H9 (cell line): ENCODE results near the gene ACAP1. TPM values are rescaled to one million over a fixed set of nuclear protein-coding genes. Genes with fewer than 3 reads are reported as not detected.

Source experiments
- DNase-seq: peaks from one replicate; pipeline ENCODE4 v3.0.0-alpha.2; 2017
- H2AFZ ChIP-seq: one replicate; pipeline ENCODE4 v1.6.1; 2013; ENCODE audit warnings: mild to moderate bottlenecking, low read length, control low read depth, moderate library complexity
- H2AK5ac ChIP-seq: 2 replicates; pipeline ENCODE4 v1.6.1; 2013; ENCODE audit warnings: low read length, control low read depth, mixed read lengths; ENCODE audit not compliant: insufficient read length
- H2BK120ac ChIP-seq: one replicate; pipeline ENCODE4 v1.6.1; 2013; ENCODE audit warnings: low read depth, mild to moderate bottlenecking, low read length, control low read depth, inconsistent platforms; ENCODE audit not compliant: poor library complexity, severe bottlenecking
- H2BK12ac ChIP-seq: 2 replicates; pipeline ENCODE4 v1.6.1; 2013; ENCODE audit warnings: low read length, control low read depth, mixed read lengths, low read depth; ENCODE audit not compliant: insufficient read length
- H2BK15ac ChIP-seq: 2 replicates; pipeline ENCODE4 v1.6.1; 2013; ENCODE audit warnings: low read depth, low read length, control low read depth
- H2BK20ac ChIP-seq: one replicate; pipeline ENCODE4 v1.6.1; 2013; ENCODE audit warnings: low read depth, mild to moderate bottlenecking, low read length, control low read depth, inconsistent platforms; ENCODE audit not compliant: poor library complexity, severe bottlenecking
- H2BK5ac ChIP-seq: 2 replicates; pipeline ENCODE4 v1.6.1; 2013; ENCODE audit warnings: low read length, control low read depth, mixed read lengths; ENCODE audit not compliant: insufficient read length
- H3K14ac ChIP-seq: 2 replicates; pipeline ENCODE4 v1.6.1; 2013; ENCODE audit warnings: low read length, control low read depth; ENCODE audit not compliant: insufficient read depth
- H3K18ac ChIP-seq: 2 replicates; pipeline ENCODE4 v1.6.1; 2013; ENCODE audit warnings: low read depth, mild to moderate bottlenecking, mixed read lengths, low read length, control low read depth; ENCODE audit not compliant: insufficient read length
- H3K23ac ChIP-seq: 2 replicates; pipeline ENCODE4 v1.6.1; 2013; ENCODE audit warnings: low read length, control low read depth, mixed read lengths, low read depth; ENCODE audit not compliant: insufficient read length
- H3K23me2 ChIP-seq: 2 replicates; pipeline ENCODE4 v1.6.1; 2013; ENCODE audit warnings: low read depth, mild to moderate bottlenecking, mixed read lengths, low read length, control low read depth; ENCODE audit not compliant: insufficient read length, poor library complexity, severe bottlenecking
- H3K27ac ChIP-seq: 2 replicates; pipeline ENCODE4 v1.5.1; 2013; ENCODE audit warnings: low read length, control low read depth, mixed read lengths, low read depth; ENCODE audit not compliant: insufficient read length
- H3K27me3 ChIP-seq: 2 replicates; pipeline ENCODE4 v1.6.1; 2013; ENCODE audit warnings: low read length, control low read depth, inconsistent platforms; ENCODE audit not compliant: insufficient read depth
- H3K4ac ChIP-seq: 2 replicates; pipeline ENCODE4 v1.6.1; 2013; ENCODE audit warnings: low read depth, mild to moderate bottlenecking, control low read depth, inconsistent platforms, low read length, moderate library complexity
- H3K4me1 ChIP-seq: 2 replicates; pipeline ENCODE4 v1.6.1; 2013; ENCODE audit warnings: low read length, control low read depth, inconsistent platforms; ENCODE audit not compliant: insufficient read depth
- H3K4me2 ChIP-seq: 2 replicates; pipeline ENCODE4 v1.6.1; 2013; ENCODE audit warnings: low read length, control low read depth, mixed read lengths; ENCODE audit not compliant: insufficient read length, insufficient read depth
- H3K56ac ChIP-seq: 2 replicates; pipeline ENCODE4 v1.6.1; 2013; ENCODE audit warnings: low read depth, mild to moderate bottlenecking, mixed read lengths, low read length, control low read depth; ENCODE audit not compliant: insufficient read length
- H3K79me1 ChIP-seq: 2 replicates; pipeline ENCODE4 v1.6.1; 2013; ENCODE audit warnings: low read depth, mild to moderate bottlenecking, moderate library complexity, low read length, control low read depth, inconsistent platforms; ENCODE audit not compliant: insufficient read depth, poor library complexity, severe bottlenecking
- H3K79me2 ChIP-seq: 2 replicates; pipeline ENCODE4 v1.6.1; 2013; ENCODE audit warnings: low read length, control low read depth, inconsistent platforms; ENCODE audit not compliant: insufficient read depth
- H3K9ac ChIP-seq: 2 replicates; pipeline ENCODE4 v1.6.1; 2013; ENCODE audit warnings: low read length, control low read depth, mixed read lengths; ENCODE audit not compliant: insufficient read length; ENCODE audit errors: extremely low read depth
- H3K9me3 ChIP-seq: one replicate; pipeline ENCODE4 v1.6.1; 2013; ENCODE audit warnings: low read depth, low read length, inconsistent platforms; ENCODE audit not compliant: control insufficient read depth
- H3T11ph ChIP-seq: one replicate; pipeline ENCODE4 v1.6.1; 2013; ENCODE audit warnings: mild to moderate bottlenecking, low read length, control low read depth, inconsistent platforms
- H4K20me1 ChIP-seq: one replicate; pipeline ENCODE4 v1.6.1; 2013; ENCODE audit not compliant: control insufficient read depth, insufficient read length, insufficient read depth
- H4K5ac ChIP-seq: 2 replicates; pipeline ENCODE4 v1.6.1; 2013; ENCODE audit warnings: low read depth, mild to moderate bottlenecking, mixed read lengths, low read length, control low read depth; ENCODE audit not compliant: insufficient read length
- H4K8ac ChIP-seq: replicated peaks from 2 replicates; pipeline ENCODE4 v1.6.1; 2013; ENCODE audit warnings: low read length, control low read depth, mixed read lengths, low read depth; ENCODE audit not compliant: insufficient read length
- H4K91ac ChIP-seq: 2 replicates; pipeline ENCODE4 v1.6.1; 2013; ENCODE audit warnings: low read depth, mild to moderate bottlenecking, moderate library complexity, mixed read lengths, low read length, control low read depth; ENCODE audit not compliant: insufficient read length
- H3K27ac Mint-ChIP-seq, 3 experiments: 2 replicates in 2 of 3; 3 replicates in 1 of 3; pipeline ENCODE4 v1.8.0; 2020 to 2021; ENCODE audit warnings: mixed read lengths in 3 of 3, mild to moderate bottlenecking in 1 of 3, moderate library complexity in 1 of 3
- H3K27me3 Mint-ChIP-seq: 2 replicates; pipeline ENCODE4 v1.8.0; 2021; ENCODE audit warnings: low read depth, mild to moderate bottlenecking, moderate library complexity, mixed read lengths
- H3K36me3 Mint-ChIP-seq, 3 experiments: 2 replicates in 2 of 3; 3 replicates in 1 of 3; pipeline ENCODE4 v1.8.0; 2020 to 2021; ENCODE audit warnings: low read depth in 3 of 3, mixed read lengths in 3 of 3; ENCODE audit not compliant: insufficient read depth in 1 of 3
- H3K4me1 Mint-ChIP-seq, 2 experiments: 2 replicates each; pipeline ENCODE4 v1.8.0; 2020; ENCODE audit warnings: mixed read lengths in 2 of 2
- H3K4me3 Mint-ChIP-seq, 2 experiments: 2 replicates in 1 of 2; 3 replicates in 1 of 2; pipeline ENCODE4 v1.8.0; 2020 to 2021; ENCODE audit warnings: mild to moderate bottlenecking in 2 of 2, mixed read lengths in 2 of 2, moderate library complexity in 1 of 2
- H3K9me3 Mint-ChIP-seq, 2 experiments: 2 replicates in 1 of 2; 3 replicates in 1 of 2; pipeline ENCODE4 v1.8.0; 2020; ENCODE audit warnings: mild to moderate bottlenecking in 2 of 2, mixed read lengths in 2 of 2, moderate library complexity in 1 of 2
- WGBS: extraction: QIAGEN DNeasy Blood & Tissue Kit; methylation state at CpG from one replicate; pipeline ENCODE4 v1.1.7; 2013; ENCODE audit warnings: missing lambda C conversion rate, low lambda C conversion rate, mixed read lengths; ENCODE audit not compliant: insufficient read length; ENCODE audit errors: extremely low coverage; 5-methylcytosine and 5-hydroxymethylcytosine counted together
- total RNA-seq: library from RNA; stranded (reverse); gene quantifications from 2 replicates; pipeline ENCODE4 v1.2.1, GENCODE V29; 2021
- TF ChIP-seq, protein P1 (sequence below): fragments of 200-600 bp; sonication (generic); conservative IDR thresholded peaks from 3 replicates; pipeline ENCODE4 v1.8.0; 2021; ENCODE audit warnings: antibody characterized with exemption, mild to moderate bottlenecking

The ACAP1 gene
- total RNA-seq, 1 experiment from 2014 or later, result 18.2 TPM

DNA sequence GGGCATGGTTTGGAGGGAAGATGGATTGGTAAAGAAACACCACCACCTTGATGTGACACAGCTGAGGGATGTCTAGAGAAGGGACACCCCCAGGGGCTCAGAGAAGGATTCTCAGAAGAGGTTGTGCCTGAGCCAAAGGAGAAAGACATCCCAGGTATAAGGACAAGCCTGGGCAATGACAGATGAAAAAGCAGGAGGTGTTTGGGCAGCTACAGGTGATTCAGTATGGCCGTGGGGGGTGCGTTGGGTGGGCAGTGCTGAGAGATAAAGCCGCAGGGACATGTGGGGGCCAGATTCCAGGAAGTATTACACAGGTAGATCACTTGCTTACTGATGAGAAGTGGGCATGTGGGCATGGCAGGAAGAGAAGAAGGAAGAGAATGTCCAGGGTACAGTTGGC, 25.6 kb downstream of the ACAP1 start:
- no peak overlapping the region for H3K56ac ChIP-seq
- no CpG with 5 or more reads among the region's 3 CpGs for WGBS
- no peak overlapping the region for H4K91ac ChIP-seq
- H3K4me2 ChIP-seq, result no peak overlapping the region
- no peak overlapping the region for H4K5ac ChIP-seq
- Mint-ChIP-seq H3K27ac (no peak overlapping the region; a peak in 1 of 7 replicates), H3K36me3 (no peaks in the 10 kb centered on the region), H3K4me3 (no peak overlapping the region), H3K27me3 (peaks cover 6% of the 10 kb centered on the region; the same call in 1 of the 2 replicates), H3K9me3 (no peaks in the 10 kb centered on the region), H3K4me1 (peaks cover 3 to 5% of the 10 kb centered on the region in 2 experiments; a peak in 3 of 4 replicates)
- no peak overlapping the region for H3K9ac ChIP-seq
- H3K23ac ChIP-seq, result no peak overlapping the region
- no peak overlapping the region for H4K8ac ChIP-seq
- H2AFZ ChIP-seq, result no peak overlapping the region
- no peak overlapping the region for H2AK5ac ChIP-seq
- H4K20me1 ChIP-seq, result no peaks in the 10 kb centered on the region
- no peak overlapping the region for H2BK120ac ChIP-seq
- no peak overlapping the region for H3K4ac ChIP-seq
- DNase-seq, result no peak
- H2BK15ac ChIP-seq, result no peak overlapping the region
- H3T11ph ChIP-seq, result no peak overlapping the region
- no peaks in the 10 kb centered on the region for H3K23me2 ChIP-seq
- TF ChIP-seq, protein P1, sequence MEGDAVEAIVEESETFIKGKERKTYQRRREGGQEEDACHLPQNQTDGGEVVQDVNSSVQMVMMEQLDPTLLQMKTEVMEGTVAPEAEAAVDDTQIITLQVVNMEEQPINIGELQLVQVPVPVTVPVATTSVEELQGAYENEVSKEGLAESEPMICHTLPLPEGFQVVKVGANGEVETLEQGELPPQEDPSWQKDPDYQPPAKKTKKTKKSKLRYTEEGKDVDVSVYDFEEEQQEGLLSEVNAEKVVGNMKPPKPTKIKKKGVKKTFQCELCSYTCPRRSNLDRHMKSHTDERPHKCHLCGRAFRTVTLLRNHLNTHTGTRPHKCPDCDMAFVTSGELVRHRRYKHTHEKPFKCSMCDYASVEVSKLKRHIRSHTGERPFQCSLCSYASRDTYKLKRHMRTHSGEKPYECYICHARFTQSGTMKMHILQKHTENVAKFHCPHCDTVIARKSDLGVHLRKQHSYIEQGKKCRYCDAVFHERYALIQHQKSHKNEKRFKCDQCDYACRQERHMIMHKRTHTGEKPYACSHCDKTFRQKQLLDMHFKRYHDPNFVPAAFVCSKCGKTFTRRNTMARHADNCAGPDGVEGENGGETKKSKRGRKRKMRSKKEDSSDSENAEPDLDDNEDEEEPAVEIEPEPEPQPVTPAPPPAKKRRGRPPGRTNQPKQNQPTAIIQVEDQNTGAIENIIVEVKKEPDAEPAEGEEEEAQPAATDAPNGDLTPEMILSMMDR, result no peak
- no peak overlapping the region for H2BK5ac ChIP-seq
- H3K27ac ChIP-seq, result no peak overlapping the region
- no peaks in the 10 kb centered on the region for H3K9me3 ChIP-seq
- no peak overlapping the region for H3K14ac ChIP-seq
- H3K27me3 ChIP-seq, result no peaks in the 10 kb centered on the region
- no peak overlapping the region for H3K18ac ChIP-seq
- H2BK20ac ChIP-seq, result no peak overlapping the region
- H3K79me1 ChIP-seq, result no peaks in the 10 kb centered on the region
- H2BK12ac ChIP-seq, result no peak overlapping the region
- peaks cover 1% of the 10 kb centered on the region; the same call in 1 of the 2 replicates for H3K4me1 ChIP-seq
- no peaks in the 10 kb centered on the region for H3K79me2 ChIP-seq
